ENCODE data around the gene IFFO2. TPM values are rescaled to one million over a fixed set of nuclear protein-coding genes. Genes with fewer than 3 reads are reported as not detected.

Gene IFFO2
- total and polyA plus RNA-seq, 2 of the 13 experiments (the other 11 are each of a cell fraction or from before 2014, with no cell fraction given): 7.3 to 16.7 TPM

DNA sequence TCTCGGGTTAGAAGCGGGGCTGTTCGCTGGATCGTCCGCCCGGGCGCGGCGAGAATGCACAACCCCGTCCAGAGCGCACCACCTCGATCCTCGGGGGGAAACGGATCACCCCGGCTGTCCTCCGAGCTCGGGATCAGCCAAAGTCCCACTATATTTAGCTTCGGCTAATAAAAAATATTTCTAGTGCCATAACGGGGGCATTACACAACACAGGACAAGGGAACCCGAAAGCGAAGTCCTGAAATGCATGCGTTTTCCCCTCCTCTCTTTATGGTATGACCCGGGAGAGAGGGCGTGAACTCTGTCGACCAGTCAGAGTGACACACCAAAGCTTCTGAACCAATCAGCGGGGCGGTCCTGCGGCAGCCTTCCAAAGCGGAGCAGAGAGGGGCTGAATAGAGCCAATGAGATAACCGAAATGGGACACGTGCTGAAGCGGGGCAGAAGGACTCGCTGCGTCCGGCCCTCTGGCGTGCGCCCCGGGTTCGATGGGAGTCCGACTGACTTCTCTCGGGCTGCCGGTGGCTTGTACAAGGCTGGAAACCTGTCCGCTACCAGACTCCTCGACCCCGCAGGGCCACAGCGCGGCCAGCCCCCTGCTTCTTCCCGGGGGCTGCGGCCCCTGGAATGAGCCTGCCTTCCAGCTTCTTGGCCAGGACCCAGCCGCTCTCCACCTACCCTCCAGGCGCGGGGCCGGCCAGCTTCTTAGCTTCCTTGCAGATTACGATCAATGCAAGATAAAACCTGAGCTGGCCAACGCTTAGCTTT lies 53.8 kb downstream of the IFFO2 start, which contains the start of gene ALDH4A1 (continued):
- TF ChIP-seq, protein P1, sequence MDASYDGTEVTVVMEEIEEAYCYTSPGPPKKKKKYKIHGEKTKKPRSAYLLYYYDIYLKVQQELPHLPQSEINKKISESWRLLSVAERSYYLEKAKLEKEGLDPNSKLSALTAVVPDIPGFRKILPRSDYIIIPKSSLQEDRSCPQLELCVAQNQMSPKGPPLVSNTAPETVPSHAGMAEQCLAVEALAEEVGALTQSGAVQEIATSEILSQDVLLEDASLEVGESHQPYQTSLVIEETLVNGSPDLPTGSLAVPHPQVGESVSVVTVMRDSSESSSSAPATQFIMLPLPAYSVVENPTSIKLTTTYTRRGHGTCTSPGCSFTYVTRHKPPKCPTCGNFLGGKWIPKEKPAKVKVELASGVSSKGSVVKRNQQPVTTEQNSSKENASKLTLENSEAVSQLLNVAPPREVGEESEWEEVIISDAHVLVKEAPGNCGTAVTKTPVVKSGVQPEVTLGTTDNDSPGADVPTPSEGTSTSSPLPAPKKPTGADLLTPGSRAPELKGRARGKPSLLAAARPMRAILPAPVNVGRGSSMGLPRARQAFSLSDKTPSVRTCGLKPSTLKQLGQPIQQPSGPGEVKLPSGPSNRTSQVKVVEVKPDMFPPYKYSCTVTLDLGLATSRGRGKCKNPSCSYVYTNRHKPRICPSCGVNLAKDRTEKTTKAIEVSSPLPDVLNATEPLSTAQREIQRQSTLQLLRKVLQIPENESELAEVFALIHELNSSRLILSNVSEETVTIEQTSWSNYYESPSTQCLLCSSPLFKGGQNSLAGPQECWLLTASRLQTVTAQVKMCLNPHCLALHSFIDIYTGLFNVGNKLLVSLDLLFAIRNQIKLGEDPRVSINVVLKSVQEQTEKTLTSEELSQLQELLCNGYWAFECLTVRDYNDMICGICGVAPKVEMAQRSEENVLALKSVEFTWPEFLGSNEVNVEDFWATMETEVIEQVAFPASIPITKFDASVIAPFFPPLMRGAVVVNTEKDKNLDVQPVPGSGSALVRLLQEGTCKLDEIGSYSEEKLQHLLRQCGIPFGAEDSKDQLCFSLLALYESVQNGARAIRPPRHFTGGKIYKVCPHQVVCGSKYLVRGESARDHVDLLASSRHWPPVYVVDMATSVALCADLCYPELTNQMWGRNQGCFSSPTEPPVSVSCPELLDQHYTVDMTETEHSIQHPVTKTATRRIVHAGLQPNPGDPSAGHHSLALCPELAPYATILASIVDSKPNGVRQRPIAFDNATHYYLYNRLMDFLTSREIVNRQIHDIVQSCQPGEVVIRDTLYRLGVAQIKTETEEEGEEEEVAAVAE (CRISPR knock-in tag; IDR thresholded peaks at IDR 0.05; ENCODE audit: borderline replicate concordance): no peak
- TF ChIP-seq ZNF367 (CRISPR knock-in tag; IDR thresholded peaks at IDR 0.05; ENCODE audit: borderline replicate concordance): no peak
- TF ChIP-seq ZNF660 (CRISPR knock-in tag; IDR thresholded peaks at IDR 0.05; ENCODE audit: borderline replicate concordance, low read depth): no peak
- TF ChIP-seq ZSCAN22 (CRISPR knock-in tag; IDR thresholded peaks at IDR 0.05): no peak
- no peak; the same call in 1 of the 2 replicates for TF ChIP-seq RXRB (CRISPR knock-in tag; IDR thresholded peaks at IDR 0.05; ENCODE audit: borderline replicate concordance)
- TF ChIP-seq ZNF33A (CRISPR knock-in tag; IDR thresholded peaks at IDR 0.05; ENCODE audit: borderline replicate concordance): no peak
- no peak for TF ChIP-seq ZBTB1 (CRISPR knock-in tag; IDR thresholded peaks at IDR 0.05; ENCODE audit: borderline replicate concordance)
- no peak for TF ChIP-seq ZNF34 (CRISPR knock-in tag; IDR thresholded peaks at IDR 0.05; ENCODE audit: borderline replicate concordance)
- no peak for TF ChIP-seq SRF (IDR thresholded peaks at IDR 0.05; ENCODE audit: low read depth, low read length)
- no peak for TF ChIP-seq KDM3A (CRISPR knock-in tag; IDR thresholded peaks at IDR 0.05; ENCODE audit: low read depth)
- TF ChIP-seq TAF15 (IDR thresholded peaks at IDR 0.05; ENCODE audit: low read depth, low read length, poor library complexity, severe bottlenecking): no peak
- peak; percentile 37; the same call in 1 of the 2 replicates for TF ChIP-seq ZNF891 (CRISPR knock-in tag; IDR thresholded peaks at IDR 0.05)
- 0 out of 2 replicates have a peak, but pooled peaks have one; percentile 13 for TF ChIP-seq MEF2D (CRISPR knock-in tag; IDR thresholded peaks at IDR 0.05)
- peak; percentile 68; the same call in 1 of the 2 replicates for TF ChIP-seq ZFP41 (CRISPR knock-in tag; IDR thresholded peaks at IDR 0.05; ENCODE audit: borderline replicate concordance)
- TF ChIP-seq ARID2 (CRISPR knock-in tag; IDR thresholded peaks at IDR 0.05; ENCODE audit: borderline replicate concordance): no peak
- no peak for TF ChIP-seq TP53 (CRISPR knock-in tag; conservative IDR thresholded peaks at IDR 0.05)
- no peak for TF ChIP-seq CENPT (CRISPR knock-in tag; IDR thresholded peaks at IDR 0.05; ENCODE audit: low read depth)
- TF ChIP-seq RFX1 (IDR thresholded peaks at IDR 0.05): no peak
- no peak for TF ChIP-seq ELF3 (CRISPR knock-in tag; IDR thresholded peaks at IDR 0.05)
- TF ChIP-seq ZNF225 (CRISPR knock-in tag; IDR thresholded peaks at IDR 0.05): peak; percentile 25; the same call in 1 of the 2 replicates
- TF ChIP-seq DNMT3B (CRISPR knock-in tag; conservative IDR thresholded peaks at IDR 0.05): no peak
- TF ChIP-seq HMG20B (CRISPR knock-in tag; conservative IDR thresholded peaks at IDR 0.05): no peak; the same call in 1 of the 2 replicates
- TF ChIP-seq ZNF484 (CRISPR knock-in tag; IDR thresholded peaks at IDR 0.05; ENCODE audit: borderline replicate concordance, low read depth): no peak
- 0 out of 2 replicates have a peak, but pooled peaks have one; percentile 48 for TF ChIP-seq NFIC (IDR thresholded peaks at IDR 0.05; ENCODE audit: low read length)
- peak; percentile 89 for TF ChIP-seq NFYB (CRISPR knock-in tag; IDR thresholded peaks at IDR 0.05)
- no peak; the same call in 1 of the 2 replicates for TF ChIP-seq NCOA2 (CRISPR knock-in tag; IDR thresholded peaks at IDR 0.05)
- TF ChIP-seq GTF3A (CRISPR knock-in tag; conservative IDR thresholded peaks at IDR 0.05): no peak
- TF ChIP-seq ZNF883 (CRISPR knock-in tag; IDR thresholded peaks at IDR 0.05; ENCODE audit: not compliant biosample characterization): peak; percentile 52
- no peak for TF ChIP-seq ZFP36L1 (CRISPR knock-in tag; IDR thresholded peaks at IDR 0.05)
